HG02678 (cell line): ENCODE measurements around the gene UCP2.

Source experiments
- ATAC-seq: cut with Tn5 transposase; IDR thresholded peaks from one replicate; pipeline ENCODE4 v1.9.1; 2021; ENCODE audit warnings: mild to moderate bottlenecking, moderate library complexity; ENCODE audit not compliant: unreplicated experiment

The UCP2 gene

GRCh38 chr11:73972620-73973449, 9.8 kb downstream of the UCP2 start:
- ATAC-seq: no peak

GRCh38 chr11:73972187-73972586, 10.5 kb downstream of the UCP2 start:
- no peak for ATAC-seq

GRCh38 chr11:73971175-73971719, 11.4 kb downstream of the UCP2 start:
- no peak for ATAC-seq

- ATAC-seq: no peak
Measured at GRCh38 chr11:73969991-73970800, 12.4 kb downstream of the UCP2 start.

- ATAC-seq: no peak
Measured at GRCh38 chr11:73969091-73969490, 13.6 kb downstream of the UCP2 start.

GRCh38 chr11:73968356-73968966, 14.2 kb downstream of the UCP2 start:
- ATAC-seq: no peak

GRCh38 chr11:73965764-73966121, 16.9 kb downstream of the UCP2 start:
- ATAC-seq: no peak

- ATAC-seq: no peak
Measured at GRCh38 chr11:73965076-73965763, 17.4 kb downstream of the UCP2 start.

- ATAC-seq: no peak
Measured at GRCh38 chr11:73963861-73964260, 18.8 kb downstream of the UCP2 start.

GRCh38 chr11:73962101-73962705, 20.4 kb downstream of the UCP2 start:
- ATAC-seq: no peak

- no peak for ATAC-seq
Measured at GRCh38 chr11:73961321-73961720, 21.3 kb downstream of the UCP2 start.

GRCh38 chr11:73958521-73959141, 24.0 kb downstream of the UCP2 start:
- ATAC-seq: no peak

GRCh38 chr11:73957654-73958361, 24.8 kb downstream of the UCP2 start:
- no peak for ATAC-seq

GRCh38 chr11:73956876-73957653, 25.6 kb downstream of the UCP2 start:
- peak; percentile 58 for ATAC-seq

GRCh38 chr11:73951797-73952196, 30.8 kb downstream of the UCP2 start:
- ATAC-seq: no peak

GRCh38 chr11:73950869-73951710, 31.6 kb downstream of the UCP2 start, which contains the start of gene DNAJB13:
TSS of gene DNAJB13 (plus strand) at chr11:73951026. CDS start at chr11:73951070, 44 bp downstream.
- peak; percentile 92 for ATAC-seq

- ATAC-seq: no peak
Measured at GRCh38 chr11:73949912-73950311, 32.7 kb downstream of the UCP2 start.

GRCh38 chr11:73949246-73949645, 33.4 kb downstream of the UCP2 start:
- ATAC-seq: no peak
